Measurements from ENCODE around the gene RASSF7.
A peak's percentile ranks its signal among the peaks of the same experiment; 100 is the strongest.

Gene RASSF7

DNA sequence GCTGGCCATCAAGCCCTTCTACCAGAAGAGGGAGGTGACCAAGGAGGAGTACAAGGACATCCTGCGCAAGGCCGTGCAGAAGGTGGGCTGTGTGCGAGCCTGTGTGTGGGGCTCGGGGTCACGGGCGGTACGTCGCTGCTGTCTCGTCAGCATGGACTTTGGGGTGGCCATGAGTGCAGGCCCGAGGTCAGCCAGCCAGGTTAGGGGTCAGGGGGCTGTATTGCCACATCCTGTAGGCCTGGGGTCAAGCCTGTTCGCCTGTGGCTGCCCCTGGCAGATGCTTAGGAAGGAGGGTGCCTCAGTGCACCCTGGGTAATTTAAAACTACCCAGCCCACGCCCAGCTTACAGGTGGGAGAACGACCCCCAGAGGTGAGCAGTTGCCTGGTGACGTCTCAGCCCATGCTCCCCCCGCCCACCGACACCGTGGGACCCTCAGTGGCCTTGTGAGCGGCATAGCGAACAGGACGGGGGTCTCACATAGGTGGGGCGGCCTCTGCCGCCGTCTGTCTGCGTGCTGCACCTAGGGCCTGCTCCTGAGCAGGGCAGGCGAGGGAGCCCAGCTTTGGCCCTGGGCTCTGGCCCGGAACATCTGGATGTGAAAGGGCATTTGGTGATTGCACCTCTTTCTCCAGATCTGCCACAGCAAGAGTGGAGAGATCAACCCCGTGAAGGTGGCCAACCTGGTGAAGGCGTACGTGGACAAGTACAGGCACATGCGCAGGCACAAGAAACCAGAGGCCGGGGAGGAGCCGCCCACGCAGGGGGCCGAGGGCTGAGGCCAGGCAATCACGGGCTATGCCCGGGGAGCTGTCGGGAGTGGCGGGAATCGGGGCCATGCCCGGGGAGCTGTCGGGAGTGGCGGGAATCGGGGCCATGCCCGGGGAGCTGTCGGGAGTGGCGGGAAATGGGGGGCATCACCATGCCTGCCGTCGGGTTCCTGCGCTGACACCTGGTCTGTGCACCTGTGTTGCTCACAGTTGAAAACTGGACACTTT, 50.5 kb downstream of the RASSF7 start:
- no peak for DNase-seq

DNA sequence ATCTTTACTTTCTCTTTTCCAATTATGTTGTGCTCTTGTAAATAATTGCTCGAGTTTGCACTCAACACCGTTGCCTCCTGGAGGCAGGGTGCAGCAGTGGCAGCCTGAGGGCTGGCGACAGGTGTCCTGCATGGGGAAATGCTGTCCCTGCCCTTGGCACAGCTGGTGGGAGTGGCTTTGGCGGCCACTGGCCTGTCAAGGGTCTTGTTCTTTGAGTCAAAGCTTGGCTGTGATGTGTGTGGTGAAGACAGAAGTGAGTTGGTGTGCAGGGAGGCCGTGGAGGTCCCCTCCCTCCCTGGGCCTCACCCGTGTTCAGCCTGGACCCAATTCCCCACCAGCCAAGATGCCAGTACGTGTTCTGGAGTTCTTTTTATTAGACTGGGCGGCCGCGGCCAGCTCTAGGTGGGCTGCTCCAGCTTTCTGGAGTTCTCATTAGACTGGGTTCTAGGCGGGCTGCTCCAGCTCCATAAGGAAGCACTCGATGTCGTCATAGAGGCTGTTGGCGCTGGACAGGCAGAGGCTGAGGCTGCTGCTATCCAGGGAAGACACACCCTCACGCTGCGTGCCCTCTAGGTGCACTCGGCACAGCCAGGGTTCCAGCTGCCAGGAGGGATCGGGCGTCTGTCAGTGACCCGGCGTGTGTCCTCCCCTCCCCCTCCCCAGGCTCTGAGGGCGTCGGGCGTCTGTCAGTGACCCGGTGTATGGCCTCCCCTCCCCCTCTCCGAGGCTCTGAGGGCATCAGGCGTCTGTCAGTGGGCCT, 51.6 kb downstream of the RASSF7 start:
- DNase-seq, result no peak

DNA sequence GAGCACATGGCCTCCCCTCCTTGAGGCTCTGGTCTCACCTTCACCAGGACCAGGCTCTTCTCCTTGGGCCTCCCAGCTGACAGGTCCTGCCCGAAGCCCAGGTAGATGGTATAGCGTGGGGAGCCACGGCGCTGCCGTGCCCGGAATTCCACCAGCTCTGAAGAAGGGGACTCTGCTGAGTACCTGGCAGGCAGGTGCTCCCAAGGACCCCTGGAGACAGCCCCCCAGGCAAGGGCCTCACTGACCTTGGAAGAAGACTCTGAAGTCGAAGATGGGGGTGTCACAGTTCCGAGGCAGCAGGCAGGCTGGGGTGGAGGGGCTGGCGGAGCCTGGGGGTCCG, 52.2 kb downstream of the RASSF7 start:
- no peak for DNase-seq

DNA sequence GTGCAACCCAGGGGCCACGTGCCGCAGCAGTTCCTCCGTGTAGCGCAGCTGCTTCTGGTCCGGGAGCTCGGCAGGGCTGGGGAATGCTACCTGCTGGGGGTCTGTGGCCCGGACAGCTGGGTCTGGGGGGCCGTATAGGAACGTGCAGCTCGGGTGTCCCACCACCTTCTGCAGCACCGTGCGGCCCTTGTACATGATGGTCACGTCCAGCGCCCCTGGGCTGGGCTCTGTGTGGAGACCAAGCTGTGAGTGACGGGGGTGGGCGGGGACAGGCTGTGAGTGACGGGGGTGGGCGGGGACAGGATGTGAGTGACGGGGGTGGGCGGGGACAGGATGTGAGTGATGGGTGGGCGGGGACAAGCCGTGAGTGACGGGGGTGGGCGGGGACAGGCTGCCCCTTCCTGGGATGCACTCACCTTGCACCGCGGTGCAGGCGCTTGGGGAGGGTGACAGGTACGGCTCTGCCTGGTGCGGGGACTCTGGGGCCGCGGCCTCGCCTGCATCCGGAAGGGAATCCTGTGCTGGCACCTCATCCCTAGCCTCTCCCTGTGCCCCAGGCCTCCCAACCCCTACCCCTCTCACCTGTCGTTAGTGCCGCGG, 52.7 kb downstream of the RASSF7 start:
- DNase-seq, result peak; percentile 54

Data from fibroblast of skin of scalp (primary cell).